Measurements from ENCODE around the gene ARPC4.

- no peak for TF ChIP-seq POLR2A (IDR thresholded peaks at IDR 0.05)
- TF ChIP-seq CTCF (IDR thresholded peaks at IDR 0.05), result no peak
- TF ChIP-seq EP300 (IDR thresholded peaks at IDR 0.05), result no peak
Measured at GRCh38 chr3:9838856-9839255, 46.0 kb downstream of the ARPC4 start.
